Measurements from ENCODE around the gene LAPTM5. TPM values are rescaled to one million over a fixed set of nuclear protein-coding genes. Genes with fewer than 3 reads are reported as not detected.

LAPTM5 gene
- total and polyA plus RNA-seq, 2 donors (not counting 1 experiment from before 2014, with no cell fraction given), result 1,384 to 1,519 TPM

DNA sequence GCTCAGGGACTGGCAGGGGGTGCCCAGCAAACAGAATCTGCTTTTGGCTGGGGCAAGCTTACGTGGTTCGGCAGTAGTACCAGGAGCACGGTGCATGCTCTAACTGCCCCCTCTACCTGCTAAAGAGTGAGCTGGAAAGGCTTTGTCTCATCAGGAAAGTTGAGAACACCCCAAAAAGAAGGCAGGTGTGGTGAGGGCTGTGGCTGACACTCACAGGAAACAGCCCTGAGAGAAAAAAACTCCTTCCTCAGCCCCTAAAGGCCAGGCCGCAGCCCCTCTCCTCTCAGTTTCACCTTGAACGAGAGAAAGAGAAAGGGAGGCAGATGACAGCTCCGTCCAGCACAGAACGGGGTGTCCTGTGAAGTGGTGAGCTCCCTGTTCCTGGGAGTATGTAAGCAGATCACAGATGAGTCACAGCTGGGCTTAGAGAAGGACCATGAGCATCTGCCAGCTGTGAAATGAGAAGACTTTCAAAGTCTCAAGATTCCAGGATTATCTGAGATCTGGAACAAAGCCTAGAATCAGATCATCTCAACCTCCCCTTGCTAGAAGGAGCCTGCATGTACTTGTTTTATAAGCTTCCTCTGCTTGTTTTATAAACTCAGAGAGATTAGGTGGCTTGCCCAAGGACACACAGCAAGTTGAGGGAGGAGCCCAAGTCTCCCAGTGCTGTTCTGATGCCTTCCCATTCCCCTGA is 13.4 kb downstream of the LAPTM5 start:
- peaks cover 99% of the 10 kb centered on the region for H3K79me2 ChIP-seq (ENCODE audit: control insufficient read depth, insufficient read depth, low read length)
- H3K27me3 ChIP-seq (replicated peaks in 1 of 4; ENCODE audit: control extremely low read depth in 1 of 4, control insufficient read depth in 3 of 4, insufficient read depth in 4 of 4, low read length in 3 of 4), result no peaks in the 10 kb centered on the region
- no peaks in the 10 kb centered on the region for H3K9me3 ChIP-seq (ENCODE audit: control extremely low read depth in 1 of 3, control insufficient read depth in 2 of 3, insufficient read depth in 1 of 3, low read length in 2 of 3)
- CTCF ChIA-PET, result interaction anchor here (0.6 to 38.6 kb wide), 8 partner anchors 10 to 593 kb away, joined by 3 to 769 read pairs (median 14); partner anchors contain the start of genes LAPTM5 and MATN1
- H3K4me1 Mint-ChIP-seq, result peaks cover 99% of the 10 kb centered on the region
- TF ChIP-seq EZH2 (IDR thresholded peaks at IDR 0.05; ENCODE audit: borderline replicate concordance, insufficient read depth, low read depth, low read length, poor library complexity, severe bottlenecking), result no peak
- TF ChIP-seq, protein P1, sequence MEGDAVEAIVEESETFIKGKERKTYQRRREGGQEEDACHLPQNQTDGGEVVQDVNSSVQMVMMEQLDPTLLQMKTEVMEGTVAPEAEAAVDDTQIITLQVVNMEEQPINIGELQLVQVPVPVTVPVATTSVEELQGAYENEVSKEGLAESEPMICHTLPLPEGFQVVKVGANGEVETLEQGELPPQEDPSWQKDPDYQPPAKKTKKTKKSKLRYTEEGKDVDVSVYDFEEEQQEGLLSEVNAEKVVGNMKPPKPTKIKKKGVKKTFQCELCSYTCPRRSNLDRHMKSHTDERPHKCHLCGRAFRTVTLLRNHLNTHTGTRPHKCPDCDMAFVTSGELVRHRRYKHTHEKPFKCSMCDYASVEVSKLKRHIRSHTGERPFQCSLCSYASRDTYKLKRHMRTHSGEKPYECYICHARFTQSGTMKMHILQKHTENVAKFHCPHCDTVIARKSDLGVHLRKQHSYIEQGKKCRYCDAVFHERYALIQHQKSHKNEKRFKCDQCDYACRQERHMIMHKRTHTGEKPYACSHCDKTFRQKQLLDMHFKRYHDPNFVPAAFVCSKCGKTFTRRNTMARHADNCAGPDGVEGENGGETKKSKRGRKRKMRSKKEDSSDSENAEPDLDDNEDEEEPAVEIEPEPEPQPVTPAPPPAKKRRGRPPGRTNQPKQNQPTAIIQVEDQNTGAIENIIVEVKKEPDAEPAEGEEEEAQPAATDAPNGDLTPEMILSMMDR (IDR thresholded peaks at IDR 0.05), result no peak
- H3K27me3 Mint-ChIP-seq, result no peaks in the 10 kb centered on the region
- peak overlapping the region in 4 of 5 experiments; percentile 16 to 62 (median 28) for H3K4me3 ChIP-seq (ENCODE audit: control extremely low read depth in 1 of 5, extremely low read depth in 1 of 5, insufficient read depth in 1 of 5, low read depth in 2 of 5, low read length in 4 of 5)
- peak overlapping the region; percentile 98 to 100 for H3K27ac ChIP-seq (ENCODE audit: low read length in 2 of 2)
- intact Hi-C loops (cut with micrococcal nuclease), result loop anchor here (2.0 to 5.0 kb wide), 2 partner anchors 19 to 33 kb away; no protein-coding TSS in a partner anchor
- peak overlapping the region; percentile 94 for H3K4me2 ChIP-seq (replicated peaks; ENCODE audit: low read depth, low read length, poor library complexity, severe bottlenecking)
- 20% methylated on average over 6 of the region's 7 CpGs for WGBS (ENCODE audit: insufficient coverage)
- peak overlapping the region; percentile 46 for H3K9ac ChIP-seq (ENCODE audit: low read length)
- peak overlapping the region; percentile 87 for H3K27ac Mint-ChIP-seq
- ATAC-seq (ENCODE audit: low read depth) (peak; percentile 26), DNase-seq (no peak)
- H3K4me1 ChIP-seq (ENCODE audit: control insufficient read depth in 2 of 2, insufficient read depth in 2 of 2, low read length in 2 of 2), result peaks cover 89 to 99% of the 10 kb centered on the region in 2 donors
- POLR2A ChIA-PET, result interaction anchor here (0.6 to 10.4 kb wide), 13 partner anchors 11 to 163 kb away, joined by 3 to 152 read pairs (median 4); partner anchors contain the start of gene LAPTM5
- H3K9me3 Mint-ChIP-seq (ENCODE audit: insufficient read depth), result no peaks in the 10 kb centered on the region
- H3K4me3 Mint-ChIP-seq, result peak overlapping the region; percentile 78
- H2AFZ ChIP-seq (ENCODE audit: insufficient read depth, low read depth, low read length, poor library complexity, severe bottlenecking), result no peak overlapping the region
- H4K20me1 ChIP-seq (ENCODE audit: control insufficient read depth, insufficient read depth, low read length, poor library complexity, severe bottlenecking), result peaks cover 95% of the 10 kb centered on the region
- H3K36me3 ChIP-seq (replicated peaks in 1 of 2; ENCODE audit: control extremely low read depth in 1 of 2, control insufficient read depth in 1 of 2, extremely low read depth in 1 of 2, insufficient read depth in 2 of 2, low read length in 1 of 2), result peaks cover 0 to 88% of the 10 kb centered on the region in 2 experiments

Data from B cell (primary cell).